Psoas muscle (tissue), 8 donors: Measurements from ENCODE around the gene NAXD. TPM values are rescaled to one million over a fixed set of nuclear protein-coding genes. Genes with fewer than 3 reads are reported as not detected.
"Not testable (repeated sequence)": the region's sequence is repeated elsewhere in the genome, so short reads cannot be mapped to it uniquely, and the experiment has no call there.

Experiments used
- ATAC-seq, 4 donors: fragments of 200-7000 bp; cut with Tn5 transposase; one replicate each; pipeline ENCODE4 v1.9.1; 2020; ENCODE audit warnings: moderate library complexity in 3 of 4, mild to moderate bottlenecking in 2 of 4
- DNase-seq, 2 donors: peaks; one replicate each; pipeline ENCODE4 v3.0.0-alpha.2; 2020
- H3K27ac ChIP-seq: fragments of 200-600 bp; one replicate; pipeline ENCODE4 v1.8.0; 2022
- H3K27me3 ChIP-seq, 3 donors: fragments of 200-600 bp in 1 of 3; one replicate each; pipeline versions ENCODE4 v1.6.1 to v1.8.0; 2013 to 2022; ENCODE audit warnings: low read length in 2 of 3, mild to moderate bottlenecking in 2 of 3, moderate library complexity in 1 of 3; ENCODE audit not compliant: insufficient read depth in 3 of 3
- H3K36me3 ChIP-seq, 2 donors: fragments of 200-600 bp in 1 of 2; one replicate each; pipeline versions ENCODE4 v1.6.1 to v1.8.0; 2013 to 2022; ENCODE audit warnings: low read depth in 1 of 2, mild to moderate bottlenecking in 1 of 2, moderate library complexity in 1 of 2; ENCODE audit not compliant: insufficient read depth in 1 of 2
- H3K4me1 ChIP-seq: fragments of 200-600 bp; one replicate; pipeline ENCODE4 v1.8.0; 2022
- H3K4me3 ChIP-seq: fragments of 200-600 bp; one replicate; pipeline ENCODE4 v1.8.0; 2022; ENCODE audit warnings: mild to moderate bottlenecking
- H3K9me3 ChIP-seq: fragments of 200-600 bp; one replicate; pipeline ENCODE4 v1.8.0; 2022
- CTCF ChIP-seq: fragments of 200-600 bp; IDR thresholded peaks from one replicate; pipeline ENCODE4 v1.8.0; 2022; ENCODE audit warnings: antibody characterized with exemption
- WGBS, 3 donors: extraction: QIAGEN DNeasy Blood & Tissue Kit; methylation state at CpG; one replicate each; pipeline versions ENCODE4 v1.1.6 to v1.1.7; 2013; 5-methylcytosine and 5-hydroxymethylcytosine counted together
- intact Hi-C, 2 donors: fragments of 100-400 bp; cut with DNase I; formaldehyde crosslinking; loops; one replicate each; pipeline versions ENCODE4 v1.11.0 to v1.14.2; 2022
- polyA plus RNA-seq, 3 donors: library from polyadenylated mRNA; stranded (reverse); fragments of 200-250 nt; gene quantifications; one replicate each; pipeline ENCODE4 v1.2.3, GENCODE V29; 2013
- total RNA-seq, 4 donors: library from RNA; stranded (reverse); fragmentation: NEBNext Ultra II Directional in 2 of 4; extraction: Animal tissue kit (Norgen Biotek cat#: 25700) in 2 of 4; gene quantifications; one replicate each; pipeline versions ENCODE4 v1.2.1 to v1.2.4, GENCODE V29; 2021 to 2023
- donor health status: healthy with polysubstance abuse.
- donor health status: DM: no; HTN: no; CAD: no; lungs with moderate emphysema.
- donor health status: Bipolar disorder and iron deficiency.
- donor health status: healthy.
- donor health status: DM: yes; HTN: yes; CAD: no.
- donor health status: DM: no; HTN: no; CAD: no.
- donor health status: DM: no; HTN: no; CAD: no.
- donor health status: DM: yes; HTN: yes; CAD: no.

NAXD gene
- total and polyA plus RNA-seq, 7 donors = 26.0 to 59.2 (median 29.6) TPM

GRCh38 chr13:110653271-110653670, 37.9 kb downstream of the NAXD start:
- Histone ChIP-seq H3K9me3 (no peaks in the 10 kb centered on the region), H3K36me3 (peaks cover 0 to 48% of the 10 kb centered on the region in 2 donors), H3K27ac (no peak overlapping the region), H3K27me3 (no peaks in the 10 kb centered on the region), H3K4me3 (no peak overlapping the region), H3K4me1 (no peaks in the 10 kb centered on the region)
- TF ChIP-seq CTCF = no peak
- DNase-seq = no peak
- intact Hi-C loops = no loop called here
- 84 to 90% (median 89%) methylated on average over 14 of the region's 14 CpGs for WGBS, 3 donors
- no peak for ATAC-seq

GRCh38 chr13:110653851-110654250, 38.5 kb downstream of the NAXD start:
- H3K4me1 ChIP-seq = no peaks in the 10 kb centered on the region
- 95 to 96% (median 96%) methylated on average over 14 of the region's 14 CpGs for WGBS, 3 donors
- peaks cover 0 to 51% of the 10 kb centered on the region in 2 donors for H3K36me3 ChIP-seq
- DNase-seq (no peak), ATAC-seq (no peak)
- no peaks in the 10 kb centered on the region for H3K27me3 ChIP-seq
- no peaks in the 10 kb centered on the region for H3K9me3 ChIP-seq
- intact Hi-C loops = no loop called here
- H3K27ac ChIP-seq = no peak overlapping the region
- no peak for TF ChIP-seq CTCF
- H3K4me3 ChIP-seq = no peak overlapping the region

- no peaks in the 10 kb centered on the region for H3K27me3 ChIP-seq
- H3K4me1 ChIP-seq = no peaks in the 10 kb centered on the region
- ATAC-seq (no peak), DNase-seq (peak in 1 of 2 donors; percentile 36)
- no peak overlapping the region for H3K4me3 ChIP-seq
- WGBS, 3 donors = 93 to 97% (median 94%) methylated on average over 7 of the region's 7 CpGs
- H3K36me3 ChIP-seq = peaks cover 4 to 50% of the 10 kb centered on the region in 2 donors
- H3K27ac ChIP-seq = no peak overlapping the region
- H3K9me3 ChIP-seq = no peaks in the 10 kb centered on the region
- intact Hi-C loops = no loop called here
- TF ChIP-seq CTCF = no peak
Observed at GRCh38 chr13:110657196-110657595, 41.9 kb downstream of the NAXD start.

GRCh38 chr13:110658218-110658911, 43.0 kb downstream of the NAXD start:
- H3K9me3 ChIP-seq, H3K27me3 ChIP-seq, H3K27ac ChIP-seq, ATAC-seq, H3K4me1 ChIP-seq, H3K4me3 ChIP-seq, DNase-seq, intact Hi-C loops: not testable (repeated sequence)
- peaks cover 4 to 62% of the 10 kb centered on the region in 2 donors for H3K36me3 ChIP-seq
- 82 to 91% (median 88%) methylated on average over 6 of the region's 6 CpGs for WGBS, 3 donors

GRCh38 chr13:110661256-110661655, 45.9 kb downstream of the NAXD start:
- intact Hi-C loops = no loop called here
- no peak for ATAC-seq

More at GRCh38 chr13:110661256-110661655, 45.9 kb downstream of the NAXD start:
- Histone ChIP-seq H3K4me1 (no peaks in the 10 kb centered on the region), H3K9me3 (no peaks in the 10 kb centered on the region), H3K27ac (no peak overlapping the region), H3K4me3 (no peak overlapping the region), H3K27me3 (no peaks in the 10 kb centered on the region), H3K36me3 (peaks cover 4 to 73% of the 10 kb centered on the region in 2 donors)
- TF ChIP-seq CTCF = no peak
- DNase-seq = no peak
- 97 to 98% (median 97%) methylated on average over 3 of the region's 3 CpGs for WGBS, 3 donors
